Heart left ventricle (tissue), 16 donors: Measurements from ENCODE around the gene SOX9. TPM values are rescaled to one million over a fixed set of nuclear protein-coding genes. Genes with fewer than 3 reads are reported as not detected.

Source experiments
- ATAC-seq, 4 donors: fragments of 200-7000 bp; cut with Tn5 transposase; one replicate each; pipeline ENCODE4 v1.9.1; 2020 to 2022; ENCODE audit warnings: moderate library complexity in 4 of 4, mild to moderate bottlenecking in 3 of 4, moderate number of reproducible peaks in 1 of 4
- DNase-seq, 5 donors: peaks; one replicate each; pipeline ENCODE4 v3.0.0-alpha.2; 2020
- H3K27ac ChIP-seq, 12 donors: fragments of 200-600 bp; sonication (generic) in 4 of 12; one replicate each; pipeline versions ENCODE4 v1.5.0 to v1.8.0; 2016 to 2022; ENCODE audit warnings: mild to moderate bottlenecking in 2 of 12
- H3K27me3 ChIP-seq, 9 donors: fragments of 200-600 bp; sonication (generic) in 2 of 9; one replicate each; pipeline versions ENCODE4 v1.5.1 to v1.8.0; 2016 to 2022; ENCODE audit warnings: mild to moderate bottlenecking in 3 of 9
- H3K36me3 ChIP-seq, 9 donors: fragments of 200-600 bp; sonication (generic) in 2 of 9; one replicate each; pipeline versions ENCODE4 v1.5.0 to v1.8.0; 2018 to 2022; ENCODE audit warnings: mild to moderate bottlenecking in 2 of 9
- H3K4me1 ChIP-seq, 12 donors: fragments of 200-600 bp; sonication (generic) in 4 of 12; one replicate each; pipeline versions ENCODE4 v1.5.0 to v1.8.0; 2016 to 2022; ENCODE audit warnings: mild to moderate bottlenecking in 3 of 12
- H3K4me3 ChIP-seq, 12 donors: fragments of 200-600 bp; sonication (generic) in 4 of 12; one replicate each; pipeline versions ENCODE4 v1.5.0 to v1.8.0; 2017 to 2022; ENCODE audit warnings: mild to moderate bottlenecking in 9 of 12, moderate library complexity in 4 of 12
- H3K9me3 ChIP-seq, 12 donors: fragments of 200-600 bp; sonication (generic) in 4 of 12; one replicate each; pipeline versions ENCODE4 v1.5.0 to v1.8.0; 2016 to 2022; ENCODE audit warnings: mild to moderate bottlenecking in 1 of 12
- POLR2A ChIP-seq, 2 donors: fragments of 450-650 bp; IDR thresholded peaks; one replicate each; pipeline ENCODE4 v1.6.1; 2017; ENCODE audit warnings: antibody characterized with exemption in 2 of 2, mild to moderate bottlenecking in 2 of 2, moderate library complexity in 2 of 2
- WGBS, 4 donors: extraction: QIAGEN DNeasy Blood & Tissue Kit in 2 of 4; methylation state at CpG; one replicate each; pipeline versions ENCODE4 v1.1.5 to v1.1.7; 2013 to 2018; 5-methylcytosine and 5-hydroxymethylcytosine counted together
- intact Hi-C, 10 donors: fragments of 100-400 bp; cut with DNase I; formaldehyde crosslinking; loops; one replicate each; pipeline versions ENCODE4 v1.11.1 to v1.14.2; 2022
- polyA plus RNA-seq, 2 donors: library from polyadenylated mRNA; stranded (reverse); fragments of 200-250 nt; gene quantifications; one replicate each; pipeline ENCODE4 v1.2.3, GENCODE V29; 2013
- total RNA-seq, 9 donors: library from RNA; depleted of rRNA in 2 of 9; stranded (reverse); fragments of >200 nt in 2 of 9; fragmentation: NEBNext Ultra II Directional in 3 of 9; extraction: Animal tissue kit (Norgen Biotek cat#: 25700) in 3 of 9; gene quantifications; one replicate each; pipeline versions ENCODE4 v1.1.0 to v1.2.4, GENCODE V29; 2016 to 2023
- TF ChIP-seq, protein P1 (sequence below), 12 donors: fragments of 200-600 bp; sonication (generic) in 4 of 12; IDR thresholded peaks; one replicate each; pipeline versions ENCODE4 v1.5.0 to v1.8.0; 2018 to 2022; ENCODE audit warnings: antibody characterized with exemption in 12 of 12, mild to moderate bottlenecking in 5 of 12
- donor health status: ischemic (EF 13 %, LVEDD 7.1; RV severe dilation, severe dysfunction).
- donor health status: healthy with polysubstance abuse.
- donor health status: DM: no; HTN: yes; CAD: no.
- donor health status: DM: no; HTN: no; CAD: no.
- donor health status: ischemic (EF 25% LVEDD 6.9; RV normal size, moderate dysfunction).
- donor health status: ischemic (EF 25% LVEDD 5.7; RV mildly dilated, moderate dysfunction).
- donor health status: healthy.
- donor health status: DM: yes; HTN: yes; CAD: no.
- donor health status: ischemic (EF 35%, LVEDD 5.7; RV mildly dilated, moderate dysfunction).
- donor health status: nonischemic (EF 11% LVEDD 7.7; RV severe dilation, severe dysfunction).
- donor health status: DM: yes; HTN: yes; CAD: no.
- donor health status: PGD.
- donor health status: ischemic (EF 29% LVEDD 5.4; RV normal size, mild dysfunction).
- donor health status: nonischemic (EF 23%, LVEDD 6.1; RV moderate dilation, normal function).

SOX9 gene
- total and polyA plus RNA-seq, 11 donors, result 7.6 to 19.7 (median 12.8) TPM

- peak overlapping the region; percentile 61 to 94 (median 78) for H3K27ac ChIP-seq
- ATAC-seq, result peak in 2 of 4 donors; percentile 24 to 31
- intact Hi-C loops, result loop anchor here in 2 of 10 donors (2.0 kb wide), 1 partner anchor 24 kb away; no protein-coding TSS in a partner anchor
Measured at GRCh38 chr17:72150632-72151460, 30.0 kb downstream of the SOX9 start.

DNA sequence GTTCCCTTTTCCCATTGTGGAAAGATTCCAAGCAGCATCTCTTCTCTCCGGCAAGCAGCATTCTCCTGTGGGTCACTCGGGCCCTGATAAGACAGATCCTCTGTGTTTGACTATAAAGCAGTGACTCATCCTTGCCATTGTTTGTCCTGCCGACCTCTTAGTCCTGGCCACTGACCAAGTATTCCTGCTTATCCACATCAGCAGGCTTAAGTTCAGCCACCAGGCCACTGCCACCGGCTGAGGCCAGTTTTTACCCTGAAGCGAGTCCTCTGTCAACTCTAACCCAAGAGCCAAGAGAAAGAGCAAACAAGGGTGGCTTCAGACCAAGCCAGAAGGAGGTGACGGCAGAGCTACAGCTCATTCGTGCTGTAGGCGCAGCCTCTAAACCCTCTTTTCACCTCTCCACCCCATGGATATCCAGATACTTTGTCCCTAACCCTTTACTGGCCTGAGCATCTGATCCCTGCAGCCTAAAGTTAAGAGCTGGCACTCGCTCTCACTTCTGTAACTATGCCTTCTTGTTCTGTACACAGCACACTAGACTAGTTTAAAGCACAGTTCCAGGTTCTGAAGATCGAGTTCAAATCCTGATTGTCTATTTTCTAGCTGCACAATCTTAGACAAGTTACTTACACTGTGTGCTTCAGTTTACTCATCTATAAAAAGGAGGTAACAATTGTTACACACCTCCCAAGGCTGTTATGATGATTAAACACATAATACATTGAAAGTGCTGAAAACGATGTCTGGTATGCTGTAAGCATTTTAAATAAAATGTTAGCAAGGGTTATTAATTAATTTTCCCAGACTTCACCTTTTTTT is 31.0 kb downstream of the SOX9 start:
- Histone ChIP-seq H3K4me3 (peak overlapping the region in 5 of 12 donors; percentile 2 to 28 (median 6)), H3K9me3 (no peaks in the 10 kb centered on the region), H3K27me3 (no peaks in the 10 kb centered on the region), H3K36me3 (no peaks in the 10 kb centered on the region), H3K4me1 (peaks cover 0 to 25% (median 12%) of the 10 kb centered on the region in 12 donors), H3K27ac (peak overlapping the region; percentile 61 to 94 (median 78))
- TF ChIP-seq POLR2A (IDR thresholded peaks at IDR 0.05), result no peak
- TF ChIP-seq, protein P1, sequence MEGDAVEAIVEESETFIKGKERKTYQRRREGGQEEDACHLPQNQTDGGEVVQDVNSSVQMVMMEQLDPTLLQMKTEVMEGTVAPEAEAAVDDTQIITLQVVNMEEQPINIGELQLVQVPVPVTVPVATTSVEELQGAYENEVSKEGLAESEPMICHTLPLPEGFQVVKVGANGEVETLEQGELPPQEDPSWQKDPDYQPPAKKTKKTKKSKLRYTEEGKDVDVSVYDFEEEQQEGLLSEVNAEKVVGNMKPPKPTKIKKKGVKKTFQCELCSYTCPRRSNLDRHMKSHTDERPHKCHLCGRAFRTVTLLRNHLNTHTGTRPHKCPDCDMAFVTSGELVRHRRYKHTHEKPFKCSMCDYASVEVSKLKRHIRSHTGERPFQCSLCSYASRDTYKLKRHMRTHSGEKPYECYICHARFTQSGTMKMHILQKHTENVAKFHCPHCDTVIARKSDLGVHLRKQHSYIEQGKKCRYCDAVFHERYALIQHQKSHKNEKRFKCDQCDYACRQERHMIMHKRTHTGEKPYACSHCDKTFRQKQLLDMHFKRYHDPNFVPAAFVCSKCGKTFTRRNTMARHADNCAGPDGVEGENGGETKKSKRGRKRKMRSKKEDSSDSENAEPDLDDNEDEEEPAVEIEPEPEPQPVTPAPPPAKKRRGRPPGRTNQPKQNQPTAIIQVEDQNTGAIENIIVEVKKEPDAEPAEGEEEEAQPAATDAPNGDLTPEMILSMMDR (IDR thresholded peaks at IDR 0.05), result no peak
- DNase-seq (peak in 4 of 5 donors; percentile 58 to 88 (median 76)), ATAC-seq (peak; percentile 90 to 94 (median 92))
- intact Hi-C loops, result loop anchor here in 2 of 10 donors (2.0 kb wide), 1 partner anchor 25 kb away; no protein-coding TSS in a partner anchor
- 20 to 36% (median 25%) methylated on average over 11 of the region's 11 CpGs for WGBS, 4 donors

More at GRCh38 chr17:72150632-72151460, 30.0 kb downstream of the SOX9 start:
- TF ChIP-seq, protein P1 (IDR thresholded peaks at IDR 0.05), result no peak
- no peak for TF ChIP-seq POLR2A (IDR thresholded peaks at IDR 0.05)
- no peak for DNase-seq
- Histone ChIP-seq H3K4me1 (peaks cover 0 to 25% (median 12%) of the 10 kb centered on the region in 12 donors), H3K27me3 (no peaks in the 10 kb centered on the region), H3K9me3 (no peaks in the 10 kb centered on the region), H3K4me3 (peak overlapping the region in 5 of 12 donors; percentile 2 to 28 (median 6)), H3K36me3 (no peaks in the 10 kb centered on the region)
- 53 to 56% (median 54%) methylated on average over 11 of the region's 11 CpGs for WGBS, 4 donors

DNA sequence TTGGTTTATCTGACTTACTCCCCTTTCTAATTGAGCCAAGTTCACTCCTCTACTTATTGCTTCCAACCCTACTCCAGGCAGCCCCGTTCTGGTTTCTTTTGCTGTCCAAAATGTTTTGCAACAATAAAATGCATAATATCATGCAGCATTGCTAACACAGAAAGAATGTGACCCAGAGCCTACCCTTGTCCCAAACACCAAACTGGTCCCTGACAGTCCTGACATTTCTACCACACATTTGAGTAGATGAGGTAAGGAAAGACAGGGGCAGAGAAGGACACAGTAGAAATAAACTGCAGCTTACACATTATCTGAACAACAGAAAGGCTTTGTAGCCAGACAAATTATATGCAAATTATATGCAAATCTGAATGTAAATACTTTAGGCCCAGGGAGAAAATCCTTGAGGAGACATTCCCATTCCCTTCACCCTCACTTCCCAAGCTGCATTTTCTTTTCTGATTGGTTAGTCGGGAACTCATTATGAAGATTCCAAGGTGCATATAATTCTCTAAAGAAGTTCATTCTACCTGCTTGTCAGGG is 31.6 kb downstream of the SOX9 start:
- ATAC-seq (peak; percentile 65 to 78 (median 74)), DNase-seq (no peak)
- H3K9me3 ChIP-seq, result no peaks in the 10 kb centered on the region
- H3K27me3 ChIP-seq, result no peaks in the 10 kb centered on the region
- H3K4me1 ChIP-seq, result peaks cover 0 to 25% (median 12%) of the 10 kb centered on the region in 12 donors
- peak overlapping the region; percentile 61 to 94 (median 78) for H3K27ac ChIP-seq
- 61 to 74% (median 63%) methylated on average over 2 of the region's 2 CpGs for WGBS, 4 donors
- H3K4me3 ChIP-seq, result no peak overlapping the region
- no peaks in the 10 kb centered on the region for H3K36me3 ChIP-seq
- no peak for TF ChIP-seq POLR2A (IDR thresholded peaks at IDR 0.05)
- TF ChIP-seq, protein P1 (IDR thresholded peaks at IDR 0.05), result no peak
- intact Hi-C loops, result no loop called here
